Stimulated activated CD4-positive, alpha-beta T cell treated with anti-CD3 and anti-CD28 coated beads, TNF-alpha, amount 100 ng/mL, for 24 hours (primary cell): ENCODE results near the gene DNM2.

Experiments
- DNase-seq, 3 experiments: peaks; one replicate each; pipeline ENCODE4 v3.0.0-alpha.2; 2020; ENCODE audit warnings: low read depth in 3 of 3

Gene DNM2

GRCh38 chr19:10812196-10812595, 94.3 kb downstream of the DNM2 start:
- DNase-seq = no peak

- DNase-seq = peak in 1 of 3 experiments; percentile 26
Observed at GRCh38 chr19:10812902-10813404, 95.1 kb downstream of the DNM2 start.

- DNase-seq = no peak
Observed at GRCh38 chr19:10815007-10815536, 97.2 kb downstream of the DNM2 start.

GRCh38 chr19:10815969-10816644, 98.2 kb downstream of the DNM2 start:
- no peak for DNase-seq

- DNase-seq = no peak
Observed at GRCh38 chr19:10816691-10817090, 98.8 kb downstream of the DNM2 start.

DNA sequence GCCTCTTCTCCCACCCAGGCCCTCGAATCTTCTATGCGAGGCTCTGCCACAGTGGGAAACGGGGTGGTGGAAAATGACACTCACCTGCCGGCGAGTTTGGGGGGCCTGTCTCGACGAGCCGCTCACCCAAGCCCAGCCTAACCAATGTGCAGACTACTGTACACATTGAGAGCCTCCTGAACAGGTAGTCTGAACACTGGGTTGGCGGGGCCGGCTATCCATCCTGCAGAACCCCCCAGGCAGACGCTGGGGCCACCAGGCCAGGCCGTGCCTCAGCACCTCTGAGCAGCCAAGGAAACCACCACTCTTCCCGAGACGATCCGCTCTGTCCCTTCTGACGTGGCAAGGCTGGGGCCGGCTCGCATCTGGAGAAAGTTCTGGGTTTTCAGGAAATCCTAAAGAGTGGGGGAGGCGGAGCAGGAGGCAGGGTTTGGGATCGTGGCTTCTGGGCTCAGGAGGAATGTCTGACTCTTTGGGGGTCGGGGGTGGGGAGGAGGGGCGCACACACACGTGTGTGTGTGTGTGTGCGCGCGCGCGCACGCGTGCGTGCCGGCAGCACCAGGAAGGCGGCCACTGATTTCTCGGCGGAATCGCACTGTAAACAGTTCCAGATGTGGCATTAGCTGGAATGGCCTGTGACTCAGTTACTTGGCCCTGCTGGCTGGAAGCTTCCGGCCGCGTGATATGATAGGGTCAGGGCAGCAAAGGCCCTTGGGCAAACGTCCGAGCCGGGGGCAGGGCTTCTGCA, 99.6 kb downstream of the DNM2 start:
- DNase-seq = no peak

DNA sequence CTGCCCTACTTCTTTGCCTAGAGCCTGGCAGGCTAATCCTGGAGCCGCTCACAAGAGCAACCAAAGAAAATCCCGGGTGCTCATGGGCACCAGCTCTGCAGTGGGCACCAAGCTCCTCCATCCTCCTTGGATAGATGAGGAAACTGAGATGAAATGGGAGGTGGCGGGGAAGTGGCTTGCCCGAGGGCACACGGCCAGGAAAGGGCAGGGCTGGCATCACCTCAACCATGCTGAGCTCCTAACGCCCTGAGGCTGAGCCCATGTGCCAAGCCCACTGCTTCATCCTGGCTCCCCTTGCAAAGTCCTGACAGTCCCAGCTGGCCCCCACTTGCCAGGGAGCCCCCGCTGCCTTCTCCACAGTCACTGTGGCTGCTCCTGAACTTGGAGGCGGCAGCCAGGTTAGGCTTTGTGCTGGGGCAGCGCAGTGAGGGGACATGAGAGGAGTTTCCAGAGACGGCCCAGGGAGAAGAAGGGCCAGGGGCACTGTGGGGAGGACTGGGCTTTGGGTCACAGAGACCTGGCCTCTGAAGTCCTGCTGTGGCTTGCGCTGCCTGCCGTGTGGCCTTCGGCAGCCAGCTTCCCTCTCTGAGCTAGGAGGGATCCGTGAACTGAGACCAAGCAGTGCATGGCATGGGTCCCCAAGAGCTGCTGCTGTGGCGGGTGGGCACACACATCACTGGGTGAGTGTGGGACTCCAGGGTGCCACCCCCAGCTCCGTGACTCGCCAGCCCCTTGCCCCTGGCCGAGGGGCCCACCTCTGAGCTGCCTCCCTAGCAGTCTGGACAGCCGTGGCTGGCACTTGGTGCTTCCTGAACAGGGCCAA, 100.6 kb downstream of the DNM2 start:
- DNase-seq = no peak

GRCh38 chr19:10819124-10820060, 101.5 kb downstream of the DNM2 start:
- DNase-seq = no peak

- no peak for DNase-seq
Observed at GRCh38 chr19:10820173-10820572, 102.3 kb downstream of the DNM2 start.

GRCh38 chr19:10823690-10824089, 105.8 kb downstream of the DNM2 start:
- no peak for DNase-seq

DNA sequence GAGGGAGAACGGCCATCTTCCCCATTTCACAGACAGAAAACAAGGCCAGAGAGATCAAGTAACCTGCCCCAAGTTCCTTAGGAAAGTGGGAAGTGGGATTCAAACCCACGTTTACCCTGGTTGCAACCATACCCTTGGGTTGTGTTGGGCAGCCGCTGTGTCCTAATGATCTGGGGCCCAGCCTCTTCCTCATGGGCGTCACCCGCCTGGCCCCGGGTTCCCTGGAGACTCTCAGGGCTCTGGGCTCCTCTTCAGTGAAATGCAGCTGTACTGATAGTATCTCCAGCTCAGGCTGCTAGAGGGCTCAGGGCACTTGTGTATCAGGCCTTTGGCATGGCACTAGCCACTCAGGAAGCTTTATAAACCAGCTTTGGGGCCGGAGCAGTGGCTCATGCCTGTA, 108.4 kb downstream of the DNM2 start:
- DNase-seq = no peak

DNA sequence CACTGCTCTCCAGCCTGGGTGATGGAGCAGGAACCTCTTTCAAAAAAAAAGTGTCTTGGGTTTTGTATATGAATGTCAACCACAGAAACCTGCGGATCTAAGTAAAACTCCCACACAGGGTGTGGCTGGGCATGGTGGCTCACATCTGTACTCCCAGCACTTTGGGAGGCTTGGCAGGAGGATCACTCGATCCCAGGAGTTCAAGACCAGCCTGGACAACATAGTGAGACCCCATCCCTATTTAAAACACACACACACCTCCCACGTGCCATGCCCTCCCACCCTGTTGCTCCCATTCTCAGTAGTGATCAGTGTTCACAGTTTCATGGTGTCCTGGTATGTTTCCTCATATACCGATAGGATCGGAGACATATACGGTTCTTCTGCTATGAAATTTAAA, 109.0 kb downstream of the DNM2 start:
- no peak for DNase-seq

GRCh38 chr19:10828981-10829821, 111.3 kb downstream of the DNM2 start:
- no peak for DNase-seq

- DNase-seq = no peak
Observed at GRCh38 chr19:10829967-10830366, 112.1 kb downstream of the DNM2 start.

DNA sequence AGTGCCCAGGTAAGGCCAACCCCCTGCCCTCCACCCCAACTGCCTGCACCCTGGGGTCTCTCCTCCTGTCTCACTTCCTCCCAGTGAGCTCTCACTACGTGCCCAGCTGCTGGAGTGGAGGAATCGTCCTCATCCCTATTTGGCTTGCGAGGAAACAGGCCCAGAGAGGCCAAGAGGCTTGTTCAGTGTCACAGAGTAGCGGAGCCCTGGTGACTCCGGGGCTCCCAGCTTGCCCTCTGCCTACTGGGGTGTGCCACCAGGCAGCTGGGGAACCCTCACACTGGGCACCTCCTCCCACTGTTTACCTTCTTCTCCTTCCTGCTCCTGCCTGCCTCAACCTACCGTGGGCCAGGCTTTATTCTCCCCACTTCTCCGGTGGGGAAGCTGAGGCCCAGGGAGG, 112.5 kb downstream of the DNM2 start:
- no peak for DNase-seq

DNA sequence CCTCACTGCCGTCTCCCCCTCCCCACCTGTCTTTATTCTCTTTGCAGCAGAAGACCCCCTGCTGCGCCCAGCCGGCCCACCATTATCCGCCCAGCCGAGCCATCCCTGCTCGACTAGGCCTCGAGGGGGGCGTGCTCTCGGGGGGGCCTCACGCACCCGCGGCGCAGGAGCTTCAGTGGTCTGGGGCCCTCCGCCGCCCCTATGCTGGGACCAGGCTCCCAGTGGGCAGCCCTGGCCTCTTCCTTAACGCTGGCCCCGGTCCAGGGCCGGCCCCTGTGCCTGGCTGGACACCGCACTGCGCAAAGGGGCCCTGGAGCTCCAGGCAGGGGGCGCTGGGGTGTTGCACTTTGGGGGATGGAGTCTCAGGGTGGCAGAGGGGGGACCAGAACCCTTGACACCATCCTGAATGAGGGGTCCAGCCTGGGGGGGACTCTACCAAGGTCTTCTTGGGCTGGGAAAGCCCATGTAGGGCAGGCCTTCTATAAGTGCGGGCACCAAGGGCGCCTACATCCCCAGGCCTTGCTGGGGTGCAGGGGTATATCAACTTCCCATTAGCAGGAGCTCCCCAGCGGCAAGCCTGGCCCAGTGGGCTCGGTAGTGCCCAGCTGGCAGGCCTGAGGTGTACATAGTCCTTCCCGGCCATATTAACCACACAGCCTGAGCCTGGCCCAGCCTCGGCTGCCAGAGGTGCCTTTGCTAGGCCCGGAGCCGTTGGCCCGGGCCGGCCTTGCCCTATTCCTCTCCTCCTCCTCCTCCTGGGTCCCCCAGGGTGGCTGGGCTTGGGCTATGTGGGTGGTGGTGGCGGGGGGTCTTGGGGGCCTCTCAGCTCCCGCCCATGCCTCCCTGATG, 113.3 kb downstream of the DNM2 start:
- DNase-seq = no peak

GRCh38 chr19:10831987-10832938, 114.4 kb downstream of the DNM2 start:
- no peak for DNase-seq

- no peak for DNase-seq
Observed at GRCh38 chr19:10832939-10833296, 115.0 kb downstream of the DNM2 start.
